Measurements from ENCODE around the gene ANO6.
"Not testable (repeated sequence)": the region's sequence is repeated elsewhere in the genome, so short reads cannot be mapped to it uniquely, and the experiment has no call there.

Gene ANO6

GRCh38 chr12:45354399-45354798, 138.5 kb downstream of the ANO6 start:
- DNase-seq = no peak

GRCh38 chr12:45355730-45356129, 139.8 kb downstream of the ANO6 start:
- DNase-seq = no peak

DNA sequence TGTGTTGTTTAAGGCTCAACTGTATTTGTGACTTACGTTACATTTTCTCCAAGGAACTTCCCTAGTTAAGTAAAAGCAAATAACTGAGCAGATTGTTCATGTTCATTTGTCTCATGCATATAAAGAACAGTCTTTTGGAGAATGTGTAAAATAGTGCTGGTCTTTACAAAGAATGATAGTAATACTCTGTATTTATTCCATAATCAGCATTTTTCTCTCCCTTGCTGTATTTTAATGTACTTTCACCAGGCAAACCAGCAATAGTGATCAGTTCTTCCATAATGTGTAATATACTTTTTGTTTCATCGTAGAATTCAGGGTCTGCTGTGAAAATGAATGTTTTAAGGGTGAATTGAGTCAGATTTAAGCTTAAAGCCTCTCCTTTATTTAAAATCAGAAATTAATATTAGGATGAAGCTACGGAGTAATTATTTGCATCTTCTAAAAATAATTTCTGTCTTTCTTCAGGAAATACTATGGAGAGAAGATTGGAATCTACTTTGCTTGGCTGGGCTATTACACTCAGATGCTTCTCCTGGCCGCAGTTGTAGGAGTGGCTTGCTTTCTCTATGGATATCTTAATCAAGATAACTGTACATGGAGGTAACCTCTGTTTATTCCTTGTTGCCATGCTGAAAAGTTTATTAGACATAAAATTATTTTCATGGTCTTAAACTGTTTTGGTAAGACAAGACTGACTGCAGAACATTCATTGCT, 141.1 kb downstream of the ANO6 start:
- DNase-seq = no peak

GRCh38 chr12:45357539-45358417, 141.9 kb downstream of the ANO6 start:
- no peak for DNase-seq

DNA sequence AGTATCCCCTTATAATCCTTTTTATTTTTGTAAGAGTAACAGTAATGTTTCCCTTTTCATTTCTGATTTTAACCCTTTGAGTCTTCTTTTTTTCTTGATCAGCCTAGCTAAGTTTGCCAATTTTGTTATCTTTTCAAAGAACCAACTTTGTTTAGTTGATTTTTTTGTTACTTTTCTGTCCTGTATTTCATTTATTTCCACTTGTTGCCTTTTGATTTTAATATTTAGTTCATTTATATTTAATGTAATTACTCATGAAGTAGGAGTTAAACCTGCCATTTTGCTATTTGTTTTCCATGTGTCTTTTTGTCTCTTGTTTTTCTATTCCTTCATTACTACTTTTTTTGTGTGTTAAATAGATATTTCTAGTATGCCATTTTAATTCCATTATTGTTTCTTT, 146.4 kb downstream of the ANO6 start:
- DNase-seq = no peak

DNA sequence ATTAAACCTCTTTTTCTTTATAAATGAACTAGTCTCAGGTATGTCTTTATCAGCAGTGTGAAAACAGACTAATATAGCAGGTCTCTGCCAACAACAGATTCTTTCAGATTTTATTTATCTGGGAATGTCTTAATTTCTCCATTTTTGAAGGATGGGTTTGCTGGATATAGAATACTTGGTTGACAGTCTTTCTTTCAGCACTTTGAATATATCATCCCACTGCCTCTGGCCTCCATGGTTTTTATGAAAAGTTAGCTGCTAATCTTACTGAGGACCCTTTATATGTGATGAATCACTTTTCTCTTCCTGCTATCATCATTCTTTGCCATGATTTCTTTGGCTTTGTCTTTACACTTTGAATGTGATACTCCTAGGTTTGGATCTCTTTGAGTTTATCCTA, 148.0 kb downstream of the ANO6 start:
- no peak for DNase-seq

DNA sequence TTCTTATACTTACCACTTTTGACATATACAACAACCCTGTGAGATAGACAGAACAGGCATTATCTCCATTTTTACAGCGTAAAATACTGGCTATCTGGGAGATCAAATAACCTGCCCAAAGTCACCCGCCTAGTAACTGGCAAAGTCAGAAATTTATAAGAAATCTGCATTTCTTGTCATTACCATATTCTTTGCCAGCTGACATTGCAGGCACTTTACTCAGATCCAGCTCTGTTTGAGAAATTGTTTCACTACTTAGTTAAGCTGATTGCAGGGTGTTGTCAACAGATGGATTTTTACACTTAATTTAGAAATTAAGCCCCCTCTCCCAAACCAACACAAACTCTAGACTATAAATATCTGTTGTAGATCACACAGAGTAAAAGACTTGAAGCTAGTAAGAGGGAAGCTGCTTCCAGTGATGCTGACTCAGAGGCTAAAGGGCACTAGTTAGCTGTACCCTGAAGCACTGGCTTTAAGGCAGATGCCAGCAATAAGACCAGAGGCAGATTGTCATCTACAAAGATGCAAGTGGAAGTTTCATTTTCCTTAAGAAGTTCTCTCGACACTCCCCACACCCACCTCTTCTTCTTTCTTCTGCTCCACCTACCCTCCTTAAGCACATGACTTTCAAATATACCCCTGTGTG, 153.1 kb downstream of the ANO6 start:
- DNase-seq = no peak

- DNase-seq = no peak
Observed at GRCh38 chr12:45377815-45378214, 161.9 kb downstream of the ANO6 start.

GRCh38 chr12:45379261-45379660, 163.4 kb downstream of the ANO6 start:
- DNase-seq = no peak

DNA sequence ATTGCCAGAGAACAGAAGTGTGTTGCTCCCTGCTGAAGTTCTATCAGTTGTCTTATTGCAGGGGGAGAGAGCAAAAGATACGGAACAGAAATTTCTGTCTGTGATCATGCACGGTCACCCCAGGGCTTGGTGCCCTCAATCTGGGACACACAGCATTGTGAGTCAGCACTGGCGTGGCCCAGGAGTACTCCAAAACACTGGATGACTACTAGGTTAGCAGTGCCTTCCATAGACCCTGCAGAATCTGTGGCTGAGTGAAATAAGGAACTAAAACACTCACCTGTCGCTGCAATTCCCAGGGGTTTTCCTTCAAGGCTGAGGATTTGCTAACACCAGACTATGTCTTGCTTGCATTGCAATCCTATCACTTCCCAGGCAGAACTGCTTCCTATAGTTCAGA, 165.5 kb downstream of the ANO6 start:
- DNase-seq = no peak

- no peak for DNase-seq
Observed at GRCh38 chr12:45388545-45388944, 172.7 kb downstream of the ANO6 start.

DNA sequence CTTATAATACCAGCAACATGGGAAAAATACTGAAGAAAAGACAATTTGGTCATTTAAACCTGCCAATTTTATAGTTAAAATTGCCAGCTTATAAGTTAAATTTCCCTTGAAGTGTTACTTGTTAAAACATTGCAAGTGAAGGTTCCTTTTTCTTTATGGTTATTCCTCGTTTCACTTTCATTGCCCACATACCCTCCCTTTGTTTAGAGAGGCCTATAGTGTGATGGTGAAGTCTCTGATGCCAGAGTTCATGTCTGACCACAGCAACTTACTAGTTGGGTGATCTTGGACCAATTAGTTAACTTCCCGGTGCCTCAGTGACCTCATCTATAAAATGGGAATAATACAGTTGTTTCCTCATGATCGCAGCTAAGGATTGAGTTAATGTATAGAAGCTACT, 173.5 kb downstream of the ANO6 start:
- DNase-seq = no peak

DNA sequence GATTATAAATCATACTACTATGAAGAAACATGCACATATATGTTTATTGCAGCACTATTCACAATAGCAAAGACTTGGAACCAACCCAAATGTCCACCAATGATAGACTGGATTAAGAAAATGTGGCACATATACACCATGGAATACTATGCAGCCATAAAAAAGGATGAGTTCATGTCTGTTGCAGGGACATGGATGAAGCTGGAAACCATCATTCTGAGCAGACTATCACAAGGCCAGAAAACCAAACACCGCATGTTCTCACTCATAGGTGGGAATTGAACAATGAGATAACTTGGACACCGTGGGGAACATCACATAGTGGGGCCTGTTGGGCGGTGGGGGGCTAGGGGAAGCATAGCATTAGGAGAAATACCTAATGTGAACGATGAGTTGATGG, 181.6 kb downstream of the ANO6 start:
- not testable (repeated sequence) for DNase-seq

- DNase-seq = no peak
Observed at GRCh38 chr12:45398552-45398951, 182.7 kb downstream of the ANO6 start.

DNA sequence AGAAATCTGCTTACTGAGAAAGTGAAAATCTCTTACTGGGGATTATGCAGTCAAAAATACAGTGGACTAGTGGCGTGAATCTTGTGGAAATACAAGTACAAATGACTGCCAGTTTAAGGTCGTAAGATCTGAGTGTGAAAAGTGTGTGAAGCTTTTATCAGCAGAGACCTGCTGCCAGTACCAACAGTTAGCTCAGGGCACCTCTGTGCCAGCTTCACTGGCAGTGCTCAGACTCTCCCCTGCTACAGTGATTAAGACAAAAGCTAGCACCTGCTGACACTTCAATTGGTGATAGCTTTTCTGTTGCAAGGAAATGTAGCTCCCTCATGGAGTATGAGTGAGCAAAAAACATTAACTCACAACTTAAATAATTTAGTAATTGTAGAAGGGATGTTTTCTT, 185.1 kb downstream of the ANO6 start:
- DNase-seq = no peak

DNA sequence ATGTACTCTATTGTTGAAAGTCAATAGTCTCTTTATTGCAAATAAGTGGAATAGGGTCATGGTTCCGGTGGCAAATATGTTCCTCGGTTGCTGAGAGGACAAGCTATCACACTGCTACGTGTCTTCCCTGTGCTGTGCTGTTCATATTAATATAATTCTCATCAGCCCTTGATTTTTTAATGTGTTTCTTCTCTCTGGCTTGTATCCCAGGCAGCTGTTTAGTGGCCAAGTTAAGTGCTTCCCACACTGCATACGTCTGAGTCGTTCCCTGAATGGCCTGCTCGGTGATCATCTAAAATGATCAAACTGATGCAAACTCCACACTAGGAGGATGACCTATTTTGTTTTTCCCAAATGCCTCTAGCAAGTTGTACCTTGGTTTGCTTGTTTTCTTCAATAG, 186.4 kb downstream of the ANO6 start:
- no peak for DNase-seq

- no peak for DNase-seq
Observed at GRCh38 chr12:45406988-45407850, 191.3 kb downstream of the ANO6 start.

- DNase-seq = no peak
Observed at GRCh38 chr12:45407981-45408728, 192.3 kb downstream of the ANO6 start.

GRCh38 chr12:45408729-45409114, 192.8 kb downstream of the ANO6 start:
- DNase-seq = no peak

- no peak for DNase-seq
Observed at GRCh38 chr12:45409966-45410365, 194.1 kb downstream of the ANO6 start.

DNA sequence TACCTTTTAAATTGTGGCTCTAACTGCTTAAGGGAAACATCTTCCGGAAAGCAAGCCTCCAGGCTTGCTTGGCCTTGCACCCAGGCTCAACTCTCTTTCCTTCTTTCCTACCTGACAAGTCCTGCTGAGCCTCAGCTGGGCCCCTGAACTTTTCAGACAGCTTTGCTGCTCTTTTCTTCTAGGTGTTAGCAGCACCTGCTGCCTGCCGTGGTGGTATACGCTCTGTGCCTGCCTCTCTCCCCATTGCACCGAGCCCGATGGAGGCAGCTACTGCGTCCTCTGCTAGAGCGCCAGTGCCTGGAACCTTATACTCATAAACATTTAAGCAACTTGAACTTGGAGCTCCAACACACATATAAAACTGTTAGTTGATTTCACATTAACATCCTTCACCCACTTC, 195.7 kb downstream of the ANO6 start:
- DNase-seq = no peak

- no peak for DNase-seq
Observed at GRCh38 chr12:45415393-45415817, 199.5 kb downstream of the ANO6 start.
